K562 (cell line): ENCODE results near the gene EML3. TPM values are rescaled to one million over a fixed set of nuclear protein-coding genes. Genes with fewer than 3 reads are reported as not detected.

Experiments
- CHD2 ChIP-seq: IDR thresholded peaks from 2 replicates; pipeline ENCODE4 v1.6.1; 2011; ENCODE audit warnings: low read depth, low read length
- CREB3L1 ChIP-seq: fragments of 450-650 bp; IDR thresholded peaks from 2 replicates; pipeline ENCODE4 v1.6.1; 2014; ENCODE audit warnings: low read depth, mild to moderate bottlenecking, moderate library complexity, borderline replicate concordance
- E2F4 ChIP-seq: sonication (generic); formaldehyde crosslinking; IDR thresholded peaks from 2 replicates; pipeline ENCODE4 v1.8.0; 2022; ENCODE audit warnings: mild to moderate bottlenecking, low read depth, missing genetic modification reagents
- HIVEP1 ChIP-seq: fragments of 250-450 bp; sonication (Bioruptor Pico); IDR thresholded peaks from 2 replicates; pipeline ENCODE4 v1.4.0; 2020; ENCODE audit warnings: mild to moderate bottlenecking
- NRF1 ChIP-seq, 2 experiments: fragments of 450-650 bp; IDR thresholded peaks in 1 of 2; conservative IDR thresholded peaks in 1 of 2; 2 replicates each; pipeline ENCODE4 v1.6.1; 2014; ENCODE audit warnings: mild to moderate bottlenecking in 2 of 2
- PHB ChIP-seq: fragments of 250-450 bp; sonication (Bioruptor Pico); IDR thresholded peaks from 2 replicates; pipeline ENCODE4 v1.5.0; 2021
- SPI1 ChIP-seq: IDR thresholded peaks from 2 replicates; pipeline ENCODE4 v1.6.1; 2011; ENCODE audit warnings: low read depth, low read length, control low read depth, borderline replicate concordance
- UBTF ChIP-seq, 2 experiments: IDR thresholded peaks; 2 replicates each; pipeline ENCODE4 v1.6.1; 2012; ENCODE audit warnings: improper control_type of control experiment in 2 of 2, low read depth in 2 of 2, low read length in 2 of 2, borderline replicate concordance in 1 of 2
- ZBTB11 ChIP-seq, 3 experiments: fragments of 200-800 bp in 1 of 3; fragments of 250-450 bp in 1 of 3; fragments of 450-650 bp in 1 of 3; sonication (Bioruptor Pico) in 1 of 3; sonication (Bioruptor generic) in 1 of 3; formaldehyde crosslinking in 1 of 3; IDR thresholded peaks; 2 replicates each; pipeline versions ENCODE4 v1.6.1 to v1.8.0; 2016 to 2022; ENCODE audit warnings: mild to moderate bottlenecking in 2 of 3, missing genetic modification characterization in 2 of 3, missing compliant biosample characterization in 1 of 3, moderate library complexity in 1 of 3
- ZFX ChIP-seq: sonication (generic); formaldehyde crosslinking; IDR thresholded peaks from 2 replicates; pipeline ENCODE4 v1.8.0; 2022; ENCODE audit warnings: mild to moderate bottlenecking, missing genetic modification reagents, moderate library complexity
- ZNF79 ChIP-seq: fragments of 250-450 bp; sonication (Bioruptor Pico); IDR thresholded peaks from 2 replicates; pipeline ENCODE4 v1.4.0; 2020; ENCODE audit warnings: low read depth, mild to moderate bottlenecking, moderate library complexity
- polyA plus RNA-seq, 8 experiments: library from polyadenylated mRNA; depleted of rRNA in 4 of 8; stranded (reverse) in 5 of 8; unstranded in 3 of 8; fragments of >200 nt; fragmentation: Nextera tagmentation in 2 of 8; fragmentation: Illumina TruSeq in 1 of 8; extraction: Ambion mirVana in 2 of 8; extraction: Trizol in 1 of 8; gene quantifications; 2 replicates each; pipeline versions ENCODE4 v1.2.1 to v1.2.3, GENCODE V29; 2011 to 2014; ENCODE audit warnings: inconsistent platforms in 1 of 8, missing spikeins in 1 of 8
- total RNA-seq, 7 experiments: library from RNA; depleted of rRNA in 6 of 7; stranded (reverse); fragments of >200 nt in 6 of 7; fragmentation: Illumina TruSeq in 2 of 7; extraction: Trizol in 2 of 7; gene quantifications; 2 replicates each; pipeline versions ENCODE4 v1.2.1 to v1.2.3, GENCODE V29; 2011 to 2021; ENCODE audit warnings: low replicate concordance in 1 of 7
- TF ChIP-seq, protein P1 (sequence below): fragments of 250-450 bp; sonication (Bioruptor Pico); IDR thresholded peaks from 2 replicates; pipeline ENCODE4 v1.5.0; 2021

The EML3 gene
- total and polyA plus RNA-seq, 9 of the 15 experiments (the other 6 are each of a cell fraction or from before 2014, with no cell fraction given), result 0.32 to 90.5 (median 26.4) TPM

- TF ChIP-seq CREB3L1 (peak; percentile 86), PHB (CRISPR knock-in tag) (0 out of 2 replicates have a peak, but pooled peaks have one; percentile 17), UBTF (IDR thresholded peaks at IDR 0.05; ENCODE audit: borderline replicate concordance in 1 of 2, low read depth in 2 of 2, low read length in 2 of 2) (peak in 1 of 2 experiments; percentile 21; a peak in 1 of 4 replicates), ZBTB11 (CRISPR knock-in tag; IDR thresholded peaks at IDR 0.05) (peak in 1 of 3 experiments; percentile 76; a peak in 2 of 6 replicates), SPI1 (no peak), ZFX (peak; percentile 95), HIVEP1 (0 out of 2 replicates have a peak, but pooled peaks have one; percentile 24), NRF1 (conservative IDR thresholded peaks at IDR 0.05 in 1 of 2, IDR thresholded peaks at IDR 0.05 in 1 of 2) (peak; percentile 82 to 85), ZNF79 (CRISPR knock-in tag) (no peak), CHD2 (peak; percentile 54), E2F4 (CRISPR knock-in tag) (peak; percentile 59; the same call in 1 of the 2 replicates)
- TF ChIP-seq, protein P1, sequence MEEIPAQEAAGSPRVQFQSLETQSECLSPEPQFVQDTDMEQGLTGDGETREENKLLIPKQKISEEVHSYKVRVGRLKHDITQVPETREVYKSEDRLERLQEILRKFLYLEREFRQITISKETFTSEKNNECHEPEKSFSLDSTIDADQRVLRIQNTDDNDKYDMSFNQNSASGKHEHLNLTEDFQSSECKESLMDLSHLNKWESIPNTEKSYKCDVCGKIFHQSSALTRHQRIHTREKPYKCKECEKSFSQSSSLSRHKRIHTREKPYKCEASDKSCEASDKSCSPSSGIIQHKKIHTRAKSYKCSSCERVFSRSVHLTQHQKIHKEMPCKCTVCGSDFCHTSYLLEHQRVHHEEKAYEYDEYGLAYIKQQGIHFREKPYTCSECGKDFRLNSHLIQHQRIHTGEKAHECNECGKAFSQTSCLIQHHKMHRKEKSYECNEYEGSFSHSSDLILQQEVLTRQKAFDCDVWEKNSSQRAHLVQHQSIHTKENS (CRISPR knock-in tag), result no peak
Observed at GRCh38 chr11:62645946-62646824, 33.6 kb upstream of the EML3 start, which contains the start of gene GANAB (continued).
